AG10803 (cell line): Measurements from ENCODE around the gene ANO6.

Experiments
- DNase-seq: peaks from one replicate; pipeline ENCODE4 v3.0.0; 2010; ENCODE audit warnings: low read depth
- H3K4me3 ChIP-seq: 2 replicates; pipeline ENCODE4 v1.5.1; 2011; ENCODE audit warnings: mild to moderate bottlenecking, low read length, control low read depth
- TF ChIP-seq, protein P1 (sequence below): conservative IDR thresholded peaks from 2 replicates; pipeline ENCODE4 v1.5.1; 2011; ENCODE audit warnings: mild to moderate bottlenecking, low read length, control low read depth, inconsistent platforms

ANO6 gene

DNA sequence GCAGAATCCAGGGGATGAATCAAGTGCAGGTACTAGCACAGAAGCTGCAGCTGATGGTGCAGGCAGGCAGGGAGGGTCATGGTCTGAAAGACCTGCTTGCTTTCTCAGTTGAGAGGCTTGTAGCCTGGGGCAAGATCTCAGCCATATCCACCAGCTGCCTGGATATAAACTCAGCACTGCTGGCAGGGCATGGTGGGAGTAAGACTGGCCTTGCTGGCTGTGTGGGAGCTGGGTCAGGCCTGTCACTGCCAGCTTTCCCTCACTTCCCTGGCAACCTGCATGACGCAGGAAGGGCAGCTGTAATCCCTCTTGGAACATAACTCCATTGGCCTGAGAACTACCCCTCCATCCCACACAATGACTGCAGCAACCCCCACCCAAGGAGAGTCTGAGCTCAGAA is 230.1 kb downstream of the ANO6 start:
- H3K4me3 ChIP-seq: no peak overlapping the region
- TF ChIP-seq, protein P1, sequence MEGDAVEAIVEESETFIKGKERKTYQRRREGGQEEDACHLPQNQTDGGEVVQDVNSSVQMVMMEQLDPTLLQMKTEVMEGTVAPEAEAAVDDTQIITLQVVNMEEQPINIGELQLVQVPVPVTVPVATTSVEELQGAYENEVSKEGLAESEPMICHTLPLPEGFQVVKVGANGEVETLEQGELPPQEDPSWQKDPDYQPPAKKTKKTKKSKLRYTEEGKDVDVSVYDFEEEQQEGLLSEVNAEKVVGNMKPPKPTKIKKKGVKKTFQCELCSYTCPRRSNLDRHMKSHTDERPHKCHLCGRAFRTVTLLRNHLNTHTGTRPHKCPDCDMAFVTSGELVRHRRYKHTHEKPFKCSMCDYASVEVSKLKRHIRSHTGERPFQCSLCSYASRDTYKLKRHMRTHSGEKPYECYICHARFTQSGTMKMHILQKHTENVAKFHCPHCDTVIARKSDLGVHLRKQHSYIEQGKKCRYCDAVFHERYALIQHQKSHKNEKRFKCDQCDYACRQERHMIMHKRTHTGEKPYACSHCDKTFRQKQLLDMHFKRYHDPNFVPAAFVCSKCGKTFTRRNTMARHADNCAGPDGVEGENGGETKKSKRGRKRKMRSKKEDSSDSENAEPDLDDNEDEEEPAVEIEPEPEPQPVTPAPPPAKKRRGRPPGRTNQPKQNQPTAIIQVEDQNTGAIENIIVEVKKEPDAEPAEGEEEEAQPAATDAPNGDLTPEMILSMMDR: no peak
- no peak for DNase-seq

DNA sequence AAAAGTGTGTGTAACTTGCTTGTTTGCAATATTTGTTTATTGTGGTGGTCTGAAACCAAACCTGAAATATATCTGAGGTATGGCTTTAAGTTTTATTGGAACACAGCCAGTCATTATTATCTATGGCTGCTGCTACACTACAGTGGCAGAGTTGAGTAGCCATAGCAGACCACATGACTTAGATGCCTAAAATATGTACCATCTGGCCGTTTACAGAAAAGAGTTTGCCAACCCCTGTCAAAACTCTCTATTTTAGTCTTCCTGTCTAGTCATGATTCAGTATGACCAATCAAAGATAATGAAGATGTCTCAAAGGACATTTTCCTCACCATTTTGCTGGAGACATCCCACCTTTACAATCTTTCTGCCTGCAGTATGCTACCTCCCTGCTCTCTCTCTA is 242.3 kb downstream of the ANO6 start:
- no peak overlapping the region for H3K4me3 ChIP-seq
- TF ChIP-seq, protein P1: no peak
- DNase-seq: no peak

DNA sequence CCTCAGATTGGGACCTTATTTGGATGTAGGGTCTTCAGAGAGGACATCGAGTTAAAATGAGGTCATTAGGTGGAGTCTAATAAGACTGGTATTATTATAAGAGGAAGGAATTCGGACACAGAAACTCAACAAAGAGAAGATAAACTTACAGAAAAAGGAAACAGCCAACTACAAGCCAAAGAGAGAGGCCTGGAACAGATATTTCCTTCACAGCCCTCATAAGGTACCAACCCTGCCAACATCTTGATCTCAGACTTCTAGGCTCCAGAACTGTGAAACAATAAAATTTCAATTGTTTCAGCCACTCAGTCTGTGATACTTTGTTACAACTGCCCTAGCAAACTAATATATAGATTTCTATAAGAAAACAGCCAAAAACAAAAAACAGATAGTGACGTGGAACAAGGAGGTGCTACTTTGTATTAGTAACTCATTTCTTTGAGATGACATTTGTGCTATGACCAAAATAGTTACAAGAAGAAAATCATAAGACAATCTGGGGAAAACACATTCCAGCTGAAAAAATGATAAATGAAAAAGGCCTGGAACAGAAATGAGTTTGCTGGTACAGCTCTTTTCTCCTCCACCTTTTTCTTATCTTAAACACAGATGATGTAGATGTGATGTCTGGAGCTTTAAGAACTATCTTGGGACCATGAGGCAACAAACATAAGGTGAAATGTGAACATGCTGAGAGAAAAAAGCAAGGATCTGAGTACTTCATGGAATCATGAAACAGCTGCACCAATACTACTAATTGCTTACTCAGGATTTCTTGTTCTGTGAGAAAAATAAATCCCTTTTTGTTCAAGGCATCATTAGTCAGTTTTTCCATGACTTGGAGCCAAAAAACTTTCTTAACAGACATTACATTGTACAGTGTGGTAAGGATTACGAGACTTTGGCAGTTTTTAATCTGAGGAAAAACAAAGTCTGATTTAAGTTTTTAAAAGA is 243.2 kb downstream of the ANO6 start:
- no peak overlapping the region for H3K4me3 ChIP-seq
- TF ChIP-seq, protein P1: no peak
- DNase-seq: peak; percentile 39

DNA sequence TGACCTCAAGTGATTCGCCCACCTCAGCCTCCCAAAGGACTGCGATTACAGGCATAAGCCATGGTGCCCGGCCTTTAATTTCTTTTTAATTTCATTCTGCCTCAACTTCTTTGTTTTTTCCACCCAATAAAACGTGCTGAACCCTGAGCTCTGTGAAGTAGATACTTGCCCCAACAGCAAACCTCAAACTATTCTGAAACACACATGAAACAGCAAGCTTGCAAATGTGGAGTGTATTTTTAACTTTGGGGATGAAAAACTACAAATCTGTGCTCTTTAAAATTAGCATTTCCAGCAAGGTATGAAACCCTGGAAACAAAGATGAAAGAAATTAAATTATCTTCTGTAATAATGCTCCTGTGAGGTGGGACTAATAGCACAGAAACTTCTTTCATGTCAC is 246.6 kb downstream of the ANO6 start:
- TF ChIP-seq, protein P1: no peak
- no peak overlapping the region for H3K4me3 ChIP-seq
- no peak for DNase-seq

- TF ChIP-seq, protein P1: no peak
- DNase-seq: no peak
- no peak overlapping the region for H3K4me3 ChIP-seq
These were observed 248.8 kb downstream of the ANO6 start for GRCh38 chr12:45464699-45465098.

DNA sequence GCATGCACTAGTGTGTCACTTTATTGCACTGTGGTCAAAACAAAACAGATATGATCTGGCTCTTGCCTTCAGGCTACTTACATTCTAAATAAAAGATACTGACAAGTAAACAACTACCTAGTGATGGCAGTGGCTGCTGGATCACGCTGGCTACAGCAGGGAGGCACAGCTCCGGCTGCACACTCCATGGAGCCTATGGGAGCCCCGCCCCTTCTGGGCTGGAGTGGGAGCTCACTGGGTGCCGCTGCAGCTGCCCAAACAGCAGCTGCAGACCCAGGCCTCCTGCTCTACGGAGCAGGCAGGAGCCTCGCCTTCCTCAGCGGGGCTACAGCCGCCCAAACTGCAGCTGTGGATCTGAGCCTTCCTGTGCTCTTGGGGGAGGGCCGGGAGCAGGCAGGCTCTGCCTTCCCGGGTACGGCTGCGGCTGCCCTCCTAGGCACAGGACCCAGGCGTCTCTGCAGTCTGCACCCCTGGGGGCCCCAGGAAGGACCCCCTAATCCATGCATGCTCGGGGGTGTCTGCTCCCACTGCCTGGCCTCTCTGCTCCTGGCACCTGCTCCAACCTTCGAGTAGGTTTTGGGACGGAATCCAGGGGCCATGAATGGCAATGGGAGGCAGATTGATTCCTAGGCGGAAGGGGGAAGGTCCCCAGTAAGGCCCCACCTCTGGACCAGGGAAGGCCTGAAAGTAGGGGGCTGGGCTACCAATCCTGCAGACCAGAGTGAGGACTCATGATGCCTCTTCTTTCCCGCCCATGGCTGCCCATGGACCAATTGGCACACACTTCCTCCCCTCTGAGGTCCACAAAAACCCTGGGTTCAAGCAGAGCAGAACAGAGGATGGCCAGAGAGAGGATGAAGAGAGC is 253.1 kb downstream of the ANO6 start:
- no peak for DNase-seq

More for the DNA sequence above, 253.1 kb downstream of the ANO6 start:
- H3K4me3 ChIP-seq: no peak overlapping the region
- TF ChIP-seq, protein P1: no peak
